ENCODE results near the gene PITRM1. TPM values are rescaled to one million over a fixed set of nuclear protein-coding genes. Genes with fewer than 3 reads are reported as not detected.
A peak's percentile ranks its signal among the peaks of the same experiment; 100 is the strongest.

Gene PITRM1
- total and polyA plus RNA-seq, 12 donors = 61.8 to 107 (median 82.5) TPM

DNA sequence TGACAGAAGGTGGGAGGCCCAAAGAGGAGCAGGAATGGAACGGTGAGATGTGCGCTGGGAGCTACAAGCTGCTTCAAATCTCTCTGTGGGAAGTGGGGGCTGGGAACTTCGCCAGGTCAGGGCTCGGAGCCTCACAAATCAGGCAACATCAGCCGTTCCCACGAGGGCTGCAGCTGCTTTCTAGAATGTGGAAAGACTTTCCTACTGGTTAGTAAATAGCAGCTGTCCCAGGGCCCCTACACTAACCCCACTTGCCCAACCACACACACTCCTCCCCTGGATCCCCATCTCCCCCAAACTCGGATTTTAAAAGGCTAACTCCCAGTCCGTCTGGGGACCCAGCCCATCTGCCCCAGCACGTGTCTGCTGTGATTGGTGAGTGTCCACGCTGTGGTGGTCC, 40.6 kb upstream of the PITRM1 start:
- Histone ChIP-seq H3K9me3 (no peaks in the 10 kb centered on the region), H3K4me3 (no peak overlapping the region), H3K27me3 (no peaks in the 10 kb centered on the region), H3K4me1 (no peaks in the 10 kb centered on the region), H3K36me3 (no peaks in the 10 kb centered on the region), H3K27ac (no peak overlapping the region)
- intact Hi-C loops (cut with DNase I) = no loop called here
- 62% methylated on average over 10 of the region's 10 CpGs for WGBS, 2 donors
- DNase-seq (peak in 1 of 2 donors; percentile 37), ATAC-seq (peak in 1 of 8 donors; percentile 37)
- TF ChIP-seq CTCF (IDR thresholded peaks at IDR 0.05) = no peak

DNA sequence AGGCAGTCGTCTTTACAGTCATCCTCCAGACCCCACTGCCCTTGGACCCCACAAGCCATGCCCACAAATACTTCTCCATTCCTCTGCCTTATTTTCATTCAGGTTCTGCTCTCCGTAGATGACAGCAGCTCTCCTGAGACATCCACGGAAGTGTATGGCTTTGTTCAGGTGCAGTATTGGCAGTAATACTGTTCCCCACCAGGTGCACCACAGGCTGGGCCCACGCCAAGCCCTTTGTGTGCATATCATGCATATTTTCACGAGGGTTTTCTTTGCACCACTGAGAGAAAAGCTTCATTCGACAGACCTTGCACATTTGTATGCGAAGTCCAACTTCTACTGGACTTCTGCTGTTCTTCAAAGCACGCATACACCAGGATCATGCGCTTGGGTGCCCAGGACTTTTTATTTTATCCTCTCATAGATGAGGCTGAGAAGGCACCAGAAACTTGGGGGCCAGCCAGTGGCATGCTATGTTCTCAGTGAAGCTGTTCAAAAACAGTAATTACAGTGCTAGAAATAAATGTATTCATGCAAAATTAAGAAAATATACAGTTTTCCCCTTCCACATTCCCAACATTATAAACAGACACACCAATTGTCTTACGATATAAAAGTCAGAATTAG, 37.8 kb upstream of the PITRM1 start:
- no peaks in the 10 kb centered on the region for H3K9me3 ChIP-seq
- no peaks in the 10 kb centered on the region for H3K4me1 ChIP-seq
- no peak overlapping the region for H3K27ac ChIP-seq
- TF ChIP-seq CTCF (IDR thresholded peaks at IDR 0.05) = no peak
- ATAC-seq (no peak), DNase-seq (no peak)
- H3K36me3 ChIP-seq = no peaks in the 10 kb centered on the region
- intact Hi-C loops (cut with DNase I) = no loop called here
- no peak overlapping the region for H3K4me3 ChIP-seq
- H3K27me3 ChIP-seq = no peaks in the 10 kb centered on the region
- WGBS, 2 donors = 66 to 74% methylated on average over 10 of the region's 10 CpGs

DNA sequence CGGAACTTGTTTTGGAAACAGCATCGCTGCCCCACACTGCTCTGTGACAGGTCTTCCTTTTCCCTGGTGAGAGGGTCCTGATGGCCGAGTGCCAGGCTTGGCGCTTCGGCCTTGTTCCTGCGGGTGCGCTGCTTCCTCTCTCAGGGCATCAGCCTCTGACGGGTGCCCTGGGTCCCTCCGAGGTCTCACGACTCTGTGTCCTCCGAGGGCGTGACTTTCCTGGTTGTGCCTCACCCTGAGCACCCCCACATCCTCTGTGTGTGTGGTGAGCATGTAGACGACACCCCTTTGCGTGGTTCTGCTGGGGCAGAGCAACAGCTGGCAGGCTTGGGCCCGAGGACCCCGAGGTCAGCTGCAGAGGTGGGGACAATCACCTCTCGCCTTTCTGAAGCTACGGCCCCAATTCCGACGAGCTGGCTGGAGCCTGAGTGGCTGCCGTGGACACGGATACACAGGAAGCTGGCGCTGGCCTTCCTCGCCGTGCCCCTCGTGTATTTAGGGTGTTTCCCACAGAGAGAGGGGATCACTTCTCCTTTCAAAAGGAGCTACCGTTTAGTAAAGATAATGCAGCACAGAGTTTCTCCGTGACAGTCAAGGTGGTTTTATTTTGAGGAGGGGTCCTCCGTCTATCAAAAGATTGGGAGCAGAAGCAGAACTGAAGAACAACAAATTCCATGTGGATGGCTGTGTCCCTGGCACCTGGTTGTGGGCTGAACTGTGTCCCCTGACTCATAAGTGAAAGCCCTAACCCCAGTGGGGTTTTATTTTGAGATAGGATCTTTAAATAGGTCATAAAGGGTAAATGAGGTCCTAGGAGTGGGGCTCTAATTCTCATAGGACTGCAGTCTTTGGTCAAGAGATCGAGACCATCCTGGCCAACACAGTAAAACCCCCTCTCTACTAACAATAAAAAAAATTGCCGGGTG, 36.2 kb upstream of the PITRM1 start:
- Histone ChIP-seq H3K27me3 (no peaks in the 10 kb centered on the region), H3K9me3 (no peaks in the 10 kb centered on the region), H3K4me3 (no peak overlapping the region), H3K36me3 (no peaks in the 10 kb centered on the region), H3K4me1 (peaks cover 0 to 4% (median 0%) of the 10 kb centered on the region in 9 donors), H3K27ac (no peak overlapping the region)
- ATAC-seq = peak in 1 of 8 donors; percentile 41
- TF ChIP-seq CTCF (IDR thresholded peaks at IDR 0.05) = no peak
- no peak for DNase-seq
- intact Hi-C loops (cut with DNase I) = no loop called here
- WGBS, 2 donors = 81 to 85% methylated on average over 31 of the region's 31 CpGs

- intact Hi-C loops (cut with DNase I) = no loop called here
- H3K4me3 ChIP-seq = no peak overlapping the region
- TF ChIP-seq CTCF (IDR thresholded peaks at IDR 0.05) = no peak
- H3K9me3 ChIP-seq = no peaks in the 10 kb centered on the region
- 84 to 85% methylated on average over 8 of the region's 8 CpGs for WGBS, 2 donors
- H3K4me1 ChIP-seq = peaks cover 0 to 4% (median 0%) of the 10 kb centered on the region in 9 donors
- ATAC-seq (no peak), DNase-seq (no peak)
- H3K36me3 ChIP-seq = no peaks in the 10 kb centered on the region
- no peaks in the 10 kb centered on the region for H3K27me3 ChIP-seq
- no peak overlapping the region for H3K27ac ChIP-seq
These were observed 34.8 kb upstream of the PITRM1 start for GRCh38 chr10:3207351-3207750.

Data from heart right ventricle (tissue), 16 donors.